Peyer's patch (tissue), 4 donors: Measurements from ENCODE around the gene ARF5. TPM values are rescaled to one million over a fixed set of nuclear protein-coding genes. Genes with fewer than 3 reads are reported as not detected.

Source experiments
- DNase-seq, 3 donors: peaks; one replicate each; pipeline ENCODE4 v3.0.0-alpha.2; 2017 to 2019
- H3K27ac ChIP-seq, 4 donors: fragments of 200-600 bp; sonication (generic); one replicate each; pipeline ENCODE4 v1.5.1; 2016 to 2019
- H3K27me3 ChIP-seq, 2 donors: fragments of 200-600 bp; sonication (generic); one replicate each; pipeline ENCODE4 v1.5.1; 2019
- H3K36me3 ChIP-seq, 3 donors: fragments of 200-600 bp; sonication (generic); one replicate each; pipeline ENCODE4 v1.5.1; 2016 to 2019
- H3K4me1 ChIP-seq, 4 donors: fragments of 200-600 bp; sonication (generic); one replicate each; pipeline ENCODE4 v1.5.1; 2016 to 2019
- H3K4me3 ChIP-seq, 4 donors: fragments of 200-600 bp; sonication (generic); 1 replicate in 3 of 4; 2 replicates in 1 of 4; pipeline ENCODE4 v1.5.1; 2016 to 2019; ENCODE audit warnings: mild to moderate bottlenecking in 1 of 4
- H3K9me3 ChIP-seq, 4 donors: fragments of 200-600 bp; sonication (generic); one replicate each; pipeline ENCODE4 v1.5.1; 2016 to 2019; ENCODE audit warnings: mild to moderate bottlenecking in 1 of 4
- CTCF ChIP-seq, 6 experiments: fragments of 450-650 bp in 4 of 6; fragments of 200-600 bp in 2 of 6; sonication (generic) in 1 of 6; IDR thresholded peaks; one replicate each; pipeline ENCODE4 v1.5.1; 2017 to 2019; ENCODE audit warnings: antibody characterized with exemption in 6 of 6, mild to moderate bottlenecking in 3 of 6, moderate library complexity in 1 of 6
- POLR2A ChIP-seq, 2 donors: fragments of 450-650 bp; IDR thresholded peaks; one replicate each; pipeline ENCODE4 v1.5.1; 2017; ENCODE audit warnings: antibody characterized with exemption in 2 of 2, mild to moderate bottlenecking in 2 of 2, moderate library complexity in 2 of 2
- total RNA-seq, 4 donors: library from RNA; depleted of rRNA; stranded (reverse); fragments of >200 nt; gene quantifications; one replicate each; pipeline ENCODE4 v1.1.0, GENCODE V29; 2016

Gene ARF5
- total RNA-seq, 4 donors from 2014 or later = 52.8 to 149 (median 122) TPM

- peaks cover 0 to 51% (median 0%) of the 10 kb centered on the region in 3 donors for H3K36me3 ChIP-seq
- H3K4me3 ChIP-seq = no peak overlapping the region
- DNase-seq = no peak
- no peaks in the 10 kb centered on the region for H3K9me3 ChIP-seq
- H3K4me1 ChIP-seq = peaks cover 0 to 17% (median 2%) of the 10 kb centered on the region in 4 donors
- no peak overlapping the region for H3K27ac ChIP-seq
- TF ChIP-seq POLR2A (IDR thresholded peaks at IDR 0.05) (no peak), CTCF (IDR thresholded peaks at IDR 0.05) (no peak)
- H3K27me3 ChIP-seq = no peaks in the 10 kb centered on the region
These were observed 10.1 kb upstream of the ARF5 start for GRCh38 chr7:127578036-127578684.

GRCh38 chr7:127578711-127579275 is 9.4 kb upstream of the ARF5 start:
- Histone ChIP-seq H3K36me3 (peaks cover 0 to 51% (median 0%) of the 10 kb centered on the region in 3 donors), H3K4me1 (peaks cover 0 to 24% (median 7%) of the 10 kb centered on the region in 4 donors), H3K27ac (no peak overlapping the region)

GRCh38 chr7:127580612-127581011 is 7.6 kb upstream of the ARF5 start:
- H3K4me1 ChIP-seq = peaks cover 0 to 34% (median 16%) of the 10 kb centered on the region in 4 donors

More at GRCh38 chr7:127578711-127579275, 9.4 kb upstream of the ARF5 start:
- Histone ChIP-seq H3K4me3 (no peak overlapping the region), H3K9me3 (no peaks in the 10 kb centered on the region), H3K27me3 (no peaks in the 10 kb centered on the region)
- TF ChIP-seq POLR2A (IDR thresholded peaks at IDR 0.05) (no peak), CTCF (IDR thresholded peaks at IDR 0.05) (no peak)
- no peak for DNase-seq

GRCh38 chr7:127581716-127582115 is 6.5 kb upstream of the ARF5 start:
- no peaks in the 10 kb centered on the region for H3K9me3 ChIP-seq
- TF ChIP-seq CTCF (IDR thresholded peaks at IDR 0.05) (no peak), POLR2A (IDR thresholded peaks at IDR 0.05) (no peak)
- no peak overlapping the region for H3K4me3 ChIP-seq
- no peak overlapping the region for H3K27ac ChIP-seq
- H3K27me3 ChIP-seq = no peaks in the 10 kb centered on the region
- H3K4me1 ChIP-seq = peaks cover 0 to 34% (median 16%) of the 10 kb centered on the region in 4 donors
- peaks cover 0 to 44% (median 0%) of the 10 kb centered on the region in 3 donors for H3K36me3 ChIP-seq
- no peak for DNase-seq

More at GRCh38 chr7:127580612-127581011, 7.6 kb upstream of the ARF5 start:
- H3K4me3 ChIP-seq = no peak overlapping the region
- no peak overlapping the region for H3K27ac ChIP-seq
- H3K27me3 ChIP-seq = no peaks in the 10 kb centered on the region
- no peak for DNase-seq
- TF ChIP-seq CTCF (IDR thresholded peaks at IDR 0.05) (no peak), POLR2A (IDR thresholded peaks at IDR 0.05) (no peak)
- H3K36me3 ChIP-seq = peaks cover 0 to 46% (median 0%) of the 10 kb centered on the region in 3 donors
- no peaks in the 10 kb centered on the region for H3K9me3 ChIP-seq

GRCh38 chr7:127582361-127582760 is 5.8 kb upstream of the ARF5 start:
- no peaks in the 10 kb centered on the region for H3K27me3 ChIP-seq
- no peak overlapping the region for H3K27ac ChIP-seq
- peaks cover 0 to 44% (median 0%) of the 10 kb centered on the region in 3 donors for H3K36me3 ChIP-seq
- peaks cover 0 to 34% (median 16%) of the 10 kb centered on the region in 4 donors for H3K4me1 ChIP-seq
- no peak for DNase-seq
- no peaks in the 10 kb centered on the region for H3K9me3 ChIP-seq
- no peak overlapping the region for H3K4me3 ChIP-seq
- TF ChIP-seq POLR2A (IDR thresholded peaks at IDR 0.05) (no peak), CTCF (IDR thresholded peaks at IDR 0.05) (no peak)
